IPS-NIHi7 (cell line): Measurements from ENCODE around the gene AP2A1.
"Not testable (repeated sequence)": the region's sequence is repeated elsewhere in the genome, so short reads cannot be mapped to it uniquely, and the experiment has no call there.

Source experiments
- DNase-seq: peaks from one replicate; pipeline ENCODE4 v3.0.0; 2012; ENCODE audit warnings: mixed read lengths; ENCODE audit errors: extremely low spot score

The AP2A1 gene

DNA sequence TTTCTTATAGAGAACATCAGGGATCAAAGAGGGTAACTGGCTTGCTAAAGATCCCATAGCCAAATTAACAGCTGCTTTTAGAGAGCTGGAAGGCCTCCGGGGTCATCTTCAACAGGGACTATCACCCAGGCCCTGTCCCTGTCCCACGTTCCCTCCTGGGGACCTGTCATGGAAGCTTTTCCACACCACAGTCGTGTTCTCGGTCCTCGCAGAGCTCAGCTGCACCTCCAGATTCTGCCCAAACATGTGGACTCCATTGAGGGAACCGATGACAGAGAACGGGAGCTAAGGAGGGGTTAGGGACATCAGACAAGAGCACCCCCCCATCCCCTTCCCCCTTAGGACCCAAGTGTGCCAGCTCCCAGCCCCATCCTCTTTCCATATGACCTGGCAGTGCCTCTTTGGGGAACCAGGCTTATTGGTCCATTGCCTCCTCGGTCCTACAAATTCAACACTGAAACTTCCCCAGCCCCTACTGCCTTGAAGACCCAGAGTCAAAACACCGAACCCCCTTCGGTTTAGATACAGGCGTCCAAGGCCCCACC is 45.7 kb downstream of the AP2A1 start:
- DNase-seq = no peak

DNA sequence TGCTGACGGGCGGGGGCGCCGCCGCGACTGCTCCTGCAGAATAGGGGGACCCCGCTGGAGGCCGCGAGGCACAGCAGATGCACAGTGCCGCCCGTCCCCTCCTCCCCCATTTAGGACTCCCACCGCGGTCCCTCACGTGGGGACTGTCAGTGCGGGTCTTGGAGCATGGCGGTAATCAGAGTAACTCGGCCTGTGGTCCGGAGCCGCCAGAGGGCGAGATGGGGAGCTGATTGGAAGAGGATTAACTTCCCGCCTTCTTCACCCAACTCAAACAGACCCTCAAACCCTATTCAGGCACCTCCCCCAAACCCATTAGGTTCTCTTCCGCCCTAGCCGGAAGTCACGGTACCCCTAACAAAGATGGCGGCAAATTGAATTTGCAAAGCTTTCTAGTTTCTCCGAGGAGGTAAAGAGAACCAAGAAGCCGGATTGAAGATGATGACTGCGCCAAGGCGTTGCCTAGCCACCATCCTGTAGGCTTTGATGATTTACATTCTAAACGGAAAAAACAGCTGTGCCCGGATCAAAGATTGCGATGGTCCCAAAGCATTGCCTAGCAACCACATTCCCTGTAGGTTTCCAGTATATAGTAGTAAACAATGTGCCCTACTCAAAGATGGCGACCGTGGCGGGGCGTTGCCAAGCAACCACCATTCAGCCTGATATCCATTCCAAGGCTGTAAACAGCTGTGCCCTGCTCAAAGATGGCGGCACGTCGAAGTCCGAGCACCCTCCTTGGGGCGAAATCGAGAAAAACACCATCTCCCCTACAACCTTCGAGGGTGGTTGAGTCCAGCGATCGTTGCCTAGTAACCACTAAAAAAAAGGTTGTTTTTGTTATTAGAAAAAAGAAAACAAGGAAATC is 46.4 kb downstream of the AP2A1 start, which contains the start of gene FUZ:
Gene FUZ, minus strand, starts transcription at position 296 of the 865 bp plus-strand sequence. Its CDS starts 186 bp downstream, at position 110.
- DNase-seq = peak; percentile 89

DNA sequence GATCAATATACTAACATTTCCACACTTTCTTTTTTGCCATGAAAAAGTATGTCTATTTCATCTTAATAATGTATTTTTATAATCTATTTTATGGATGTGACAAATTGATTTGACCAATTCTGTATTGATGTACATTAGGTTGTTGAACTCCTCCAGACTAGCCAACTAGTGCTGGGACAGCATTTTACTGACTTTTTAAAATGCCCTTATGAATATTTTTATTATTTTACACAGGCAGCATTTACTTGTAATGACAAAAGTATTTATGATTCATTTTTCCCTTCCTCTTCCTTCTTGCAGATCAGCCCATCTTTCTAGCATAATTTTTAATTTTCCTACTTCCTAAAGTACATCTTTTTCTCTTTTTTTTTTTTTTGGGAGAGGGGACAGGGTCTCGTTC is 47.2 kb downstream of the AP2A1 start:
- DNase-seq = no peak

DNA sequence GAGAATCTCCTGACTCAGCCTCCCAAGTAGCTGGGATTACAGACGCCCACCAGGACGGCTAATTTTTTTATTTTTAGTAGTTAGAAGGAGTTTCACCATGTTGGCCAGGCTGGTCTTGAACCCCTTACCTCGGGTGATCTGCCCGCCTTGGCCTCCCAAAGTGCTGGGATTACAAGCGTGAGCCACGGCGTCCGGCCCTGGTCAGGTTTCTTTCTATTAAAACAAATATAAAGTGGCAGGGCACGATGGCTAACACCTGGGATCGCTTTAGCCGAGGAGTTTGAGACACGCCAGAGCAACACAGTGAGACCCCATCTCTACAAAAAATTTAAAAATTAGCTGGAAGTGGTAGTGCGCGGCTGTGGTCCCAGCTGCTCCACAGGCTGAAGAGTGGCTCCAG is 49.8 kb downstream of the AP2A1 start:
- no peak for DNase-seq

- peak; percentile 93 for DNase-seq
Measured at GRCh38 chr19:49817964-49818648, 51.3 kb downstream of the AP2A1 start, which contains the start of gene MED25. Gene MED25 (plus strand): TSS chr19:49818289. CDS start chr19:49818342, 53 bp downstream.

GRCh38 chr19:49818649-49819370 is 52.0 kb downstream of the AP2A1 start:
- no peak for DNase-seq

GRCh38 chr19:49819452-49820115 is 52.8 kb downstream of the AP2A1 start:
- not testable (repeated sequence) for DNase-seq

DNA sequence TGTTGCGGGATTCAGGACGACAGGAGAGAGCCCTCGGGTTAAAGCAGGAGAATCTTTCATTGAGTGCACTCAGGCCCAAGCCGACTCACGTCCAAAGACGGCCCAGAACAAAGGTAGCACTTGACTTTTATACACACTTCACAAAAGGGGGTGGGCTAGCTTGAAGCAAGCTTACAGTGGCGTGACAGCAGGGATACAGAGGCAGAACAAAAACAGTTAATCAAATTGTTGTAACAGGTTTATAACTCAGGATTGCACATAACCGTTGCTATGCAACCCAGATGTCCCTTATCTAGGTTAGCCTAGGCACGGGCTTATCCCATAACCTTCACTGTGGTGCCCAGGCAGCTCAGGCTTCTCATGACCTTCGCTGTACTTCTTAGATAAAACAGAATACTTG is 53.3 kb downstream of the AP2A1 start:
- DNase-seq = no peak

DNA sequence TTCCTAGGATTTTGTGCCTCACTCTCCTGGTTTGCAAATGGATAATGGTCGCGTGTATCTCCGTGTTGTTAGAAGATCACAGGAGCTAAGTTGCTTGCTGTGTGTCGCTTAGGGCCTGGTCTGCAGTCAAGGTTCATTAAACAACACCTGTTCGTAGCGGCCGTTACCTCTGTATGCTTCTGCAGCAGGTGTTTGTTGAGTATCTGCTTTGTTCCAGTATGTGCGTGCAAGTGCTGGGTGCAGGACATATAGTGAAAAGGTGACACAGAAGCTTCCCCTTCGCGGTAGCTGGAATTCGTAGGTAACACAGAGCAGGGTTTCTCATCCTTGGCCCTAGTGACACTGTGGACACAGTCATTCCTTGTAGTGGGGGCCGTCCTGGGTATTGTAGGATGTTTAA is 56.7 kb downstream of the AP2A1 start:
- no peak for DNase-seq

GRCh38 chr19:49824662-49825061 is 57.9 kb downstream of the AP2A1 start:
- no peak for DNase-seq

DNA sequence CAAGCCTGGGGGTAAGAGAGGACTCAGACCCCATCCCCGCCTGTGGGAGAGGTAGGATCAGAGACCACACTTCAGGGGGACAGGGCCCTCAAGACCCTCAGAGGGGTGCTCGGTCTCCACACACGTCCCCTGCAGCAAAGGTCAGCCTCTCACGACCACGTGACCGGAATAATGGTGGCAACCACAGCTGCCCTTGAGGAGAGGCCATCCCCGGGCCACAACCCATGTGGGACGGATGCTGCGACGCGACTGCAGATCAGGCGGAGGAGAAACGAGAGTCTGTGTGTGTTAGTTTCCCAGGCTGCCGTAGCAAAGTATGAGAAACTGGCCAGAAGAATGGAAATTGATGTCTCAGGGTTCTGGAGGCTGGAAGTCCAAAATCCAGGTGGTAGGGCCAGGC is 60.2 kb downstream of the AP2A1 start:
- DNase-seq = no peak

- no peak for DNase-seq
Measured at GRCh38 chr19:49829200-49829599, 62.4 kb downstream of the AP2A1 start.

GRCh38 chr19:49829721-49830120 is 62.9 kb downstream of the AP2A1 start:
- no peak for DNase-seq

DNA sequence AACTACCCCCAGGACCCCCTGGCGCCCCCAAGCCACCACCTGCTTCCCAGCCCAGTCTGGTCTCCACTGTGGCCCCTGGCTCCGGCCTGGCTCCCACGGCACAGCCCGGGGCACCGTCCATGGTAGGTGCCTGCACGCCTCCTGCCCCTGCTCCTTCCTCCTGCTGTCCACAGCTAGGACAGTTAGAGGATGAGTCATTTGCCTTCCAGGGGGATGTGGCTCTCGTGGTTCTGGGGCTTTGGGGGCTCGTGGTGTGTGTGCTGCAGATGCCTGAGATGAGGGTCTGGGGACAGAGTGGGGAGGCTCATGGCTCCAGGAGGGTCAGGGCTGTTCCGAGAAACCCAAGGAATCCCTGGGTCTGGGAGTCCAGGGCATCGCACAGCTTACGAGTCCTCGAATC is 64.0 kb downstream of the AP2A1 start:
- DNase-seq = no peak

GRCh38 chr19:49831592-49831991 is 64.8 kb downstream of the AP2A1 start:
- no peak for DNase-seq

DNA sequence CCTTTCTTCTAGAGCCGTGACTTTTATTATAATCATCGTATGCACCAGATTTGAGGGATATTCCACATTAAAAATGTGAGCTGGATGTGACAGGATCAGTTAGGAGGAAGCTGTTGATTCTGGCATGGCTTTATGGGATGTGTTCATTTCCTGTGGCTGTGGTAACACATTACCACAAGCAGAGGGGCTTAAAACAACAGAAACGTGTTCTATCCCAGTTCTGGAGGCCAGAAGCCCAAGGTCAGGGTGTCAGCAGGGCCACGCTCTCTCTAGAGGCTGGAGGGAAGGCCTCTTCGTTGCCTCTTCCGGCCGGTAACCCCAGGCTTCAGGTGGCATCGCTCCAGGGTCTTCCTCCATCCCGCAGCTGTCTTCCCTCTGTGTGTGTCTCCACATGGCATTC is 65.8 kb downstream of the AP2A1 start:
- DNase-seq = no peak

GRCh38 chr19:49833599-49833998 is 66.8 kb downstream of the AP2A1 start:
- DNase-seq = no peak

- no peak for DNase-seq
Measured at GRCh38 chr19:49835562-49835961, 68.8 kb downstream of the AP2A1 start.

- DNase-seq = no peak
Measured at GRCh38 chr19:49836176-49837008, 69.6 kb downstream of the AP2A1 start.

- DNase-seq = no peak
Measured at GRCh38 chr19:49837009-49837310, 70.2 kb downstream of the AP2A1 start.

GRCh38 chr19:49837425-49837824 is 70.6 kb downstream of the AP2A1 start:
- no peak for DNase-seq
